ENCODE results near the gene MTCL3.

Gene MTCL3

DNA sequence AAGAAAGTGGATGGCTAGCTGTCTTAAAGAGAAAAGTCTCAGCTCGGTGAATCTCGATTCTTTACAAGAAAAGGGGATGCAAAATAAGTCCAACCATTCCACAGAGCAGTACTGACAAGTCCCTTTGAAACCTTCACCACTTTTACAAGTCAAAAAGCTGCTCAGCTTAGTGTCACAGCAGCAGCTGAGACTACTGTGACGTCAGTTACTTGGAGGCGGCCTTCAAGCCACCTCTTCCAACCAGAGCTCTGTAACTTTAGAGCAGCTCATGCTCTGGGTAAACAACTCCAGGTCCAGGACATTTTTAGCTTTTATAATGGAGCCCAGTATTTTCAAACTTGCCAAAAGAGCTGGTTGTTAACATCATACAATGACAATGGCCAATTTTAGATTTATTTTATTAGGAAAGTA is 59.9 kb downstream of the MTCL3 start, which contains the start of gene KIAA0408:
KIAA0408 (minus strand) TSS at position 159 of the 411 bp plus-strand sequence. CDS start 5,408 bp downstream, outside the sequence.
- H3K27ac ChIP-seq (ENCODE audit: low read depth, low read length): no peak within 1 kb of the TSS
- no peak within 1 kb of the TSS for H3K4me2 ChIP-seq (ENCODE audit: low read depth, low read length, poor library complexity, severe bottlenecking)
- H3K9ac ChIP-seq (ENCODE audit: low read length): no peak within 1 kb of the TSS

GRCh38 chr6:127458817-127459216 is 60.3 kb downstream of the MTCL3 start:
- Histone ChIP-seq H3F3A (ENCODE audit: insufficient read depth) (no peaks in the 10 kb centered on the region), H3K27ac (ENCODE audit: low read depth, low read length) (no peak overlapping the region), H2AFZ (ENCODE audit: low read depth, low read length, severe bottlenecking) (no peak overlapping the region), H3K79me2 (ENCODE audit: insufficient read depth, low read length) (no peaks in the 10 kb centered on the region), H3K27me3 (ENCODE audit: low read length) (no peaks in the 10 kb centered on the region), H3K9ac (ENCODE audit: low read length) (no peak overlapping the region), H4K20me1 (ENCODE audit: low read depth, low read length) (no peaks in the 10 kb centered on the region; the same call in 1 of the 2 replicates), H3K4me2 (ENCODE audit: low read depth, low read length, poor library complexity, severe bottlenecking) (no peak overlapping the region), H3K9me3 (ENCODE audit: insufficient read depth, low read length) (no peaks in the 10 kb centered on the region), H3K9me2 (replicated peaks; ENCODE audit: insufficient read depth, low read length) (no peaks in the 10 kb centered on the region), H3K4me3 (ENCODE audit: insufficient read depth, low read length, poor library complexity, severe bottlenecking) (no peak overlapping the region), H3K36me3 (ENCODE audit: low read length) (no peaks in the 10 kb centered on the region)
- TF ChIP-seq CTCF (IDR thresholded peaks at IDR 0.05; ENCODE audit: insufficient read depth, low read length, poor library complexity, severe bottlenecking): no peak
- TF ChIP-seq EZH2phosphoT487 (conservative IDR thresholded peaks at IDR 0.05; ENCODE audit: low read length): no peak

More for the DNA sequence above, 59.9 kb downstream of the MTCL3 start, which contains the start of gene KIAA0408:
- TF ChIP-seq CTCF (IDR thresholded peaks at IDR 0.05; ENCODE audit: insufficient read depth, low read length, poor library complexity, severe bottlenecking): no peak
- TF ChIP-seq EZH2phosphoT487 (conservative IDR thresholded peaks at IDR 0.05; ENCODE audit: low read length): no peak
- Histone ChIP-seq H3F3A (ENCODE audit: insufficient read depth) (no peaks in the 10 kb centered on the region), H4K20me1 (ENCODE audit: low read depth, low read length) (no peaks in the 10 kb centered on the region; the same call in 1 of the 2 replicates), H3K27me3 (ENCODE audit: low read length) (no peaks in the 10 kb centered on the region), H3K9me2 (replicated peaks; ENCODE audit: insufficient read depth, low read length) (no peaks in the 10 kb centered on the region), H2AFZ (ENCODE audit: low read depth, low read length, severe bottlenecking) (no peak within 1 kb of the TSS), H3K9me3 (ENCODE audit: insufficient read depth, low read length) (no peaks in the 10 kb centered on the region), H3K4me3 (ENCODE audit: insufficient read depth, low read length, poor library complexity, severe bottlenecking) (no peak within 1 kb of the TSS), H3K36me3 (ENCODE audit: low read length) (no peaks in the 10 kb centered on the region), H3K79me2 (ENCODE audit: insufficient read depth, low read length) (no peaks in the 10 kb centered on the region)

GRCh38 chr6:127458222-127458621 is 60.9 kb downstream of the MTCL3 start:
- no peak overlapping the region for H3K9ac ChIP-seq (ENCODE audit: low read length)
- H3K4me2 ChIP-seq (ENCODE audit: low read depth, low read length, poor library complexity, severe bottlenecking): no peak overlapping the region
- no peak overlapping the region for H3K27ac ChIP-seq (ENCODE audit: low read depth, low read length)

More at GRCh38 chr6:127458222-127458621, 60.9 kb downstream of the MTCL3 start:
- TF ChIP-seq CTCF (IDR thresholded peaks at IDR 0.05; ENCODE audit: insufficient read depth, low read length, poor library complexity, severe bottlenecking) (no peak), EZH2phosphoT487 (conservative IDR thresholded peaks at IDR 0.05; ENCODE audit: low read length) (no peak)
- H3K79me2 ChIP-seq (ENCODE audit: insufficient read depth, low read length): no peaks in the 10 kb centered on the region
- no peaks in the 10 kb centered on the region for H3K27me3 ChIP-seq (ENCODE audit: low read length)
- no peaks in the 10 kb centered on the region for H3K36me3 ChIP-seq (ENCODE audit: low read length)
- no peaks in the 10 kb centered on the region for H3F3A ChIP-seq (ENCODE audit: insufficient read depth)
- H2AFZ ChIP-seq (ENCODE audit: low read depth, low read length, severe bottlenecking): no peak overlapping the region
- no peaks in the 10 kb centered on the region; the same call in 1 of the 2 replicates for H4K20me1 ChIP-seq (ENCODE audit: low read depth, low read length)
- H3K9me3 ChIP-seq (ENCODE audit: insufficient read depth, low read length): no peaks in the 10 kb centered on the region
- no peak overlapping the region for H3K4me3 ChIP-seq (ENCODE audit: insufficient read depth, low read length, poor library complexity, severe bottlenecking)
- no peaks in the 10 kb centered on the region for H3K9me2 ChIP-seq (replicated peaks; ENCODE audit: insufficient read depth, low read length)

Data from SU-DHL-6 (cell line).